Measurements from ENCODE around the gene CHMP5.

DNA sequence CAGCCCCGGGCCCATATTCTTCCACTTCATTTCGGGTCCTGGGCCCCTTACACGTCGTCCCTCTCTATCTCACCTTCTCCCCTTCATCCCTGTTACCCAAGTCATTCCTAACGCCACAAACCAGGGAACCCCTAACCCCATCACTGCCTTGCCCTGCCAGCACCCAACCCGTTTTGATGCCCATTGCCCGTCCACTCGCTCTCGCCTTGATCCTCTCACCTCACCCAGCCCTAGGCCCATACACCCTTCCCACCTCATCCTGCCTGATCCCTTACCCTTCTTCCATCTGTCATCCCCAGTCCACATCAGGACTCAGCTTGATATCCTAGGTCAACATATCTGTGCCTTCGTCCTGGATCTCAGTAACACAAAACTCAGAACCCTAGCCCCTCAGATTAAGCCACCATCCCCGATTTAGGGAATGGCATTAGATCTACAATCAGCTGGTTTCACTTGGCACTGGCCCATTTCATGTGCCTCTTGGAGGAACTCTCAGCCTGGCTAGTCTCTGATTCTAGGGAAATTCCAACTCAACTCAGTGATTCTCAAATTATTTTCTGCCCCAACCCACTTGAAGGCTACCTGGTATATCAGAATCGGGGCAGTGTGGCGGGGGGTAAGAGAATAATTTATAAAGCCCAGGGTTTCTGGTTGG lies 489 bp downstream of the CHMP5 start:
- TF ChIP-seq PBX3 (IDR thresholded peaks at IDR 0.05) (no peak), YY1 (IDR thresholded peaks at IDR 0.05; ENCODE audit: low read depth) (no peak), CTCF (IDR thresholded peaks at IDR 0.05) (no peak), TCF12 (IDR thresholded peaks at IDR 0.05) (no peak), ELF1 (IDR thresholded peaks at IDR 0.05) (no peak), POLR2AphosphoS5 (IDR thresholded peaks at IDR 0.05; ENCODE audit: low read depth, low read length) (no peak)
- TF ChIP-seq, protein P1, sequence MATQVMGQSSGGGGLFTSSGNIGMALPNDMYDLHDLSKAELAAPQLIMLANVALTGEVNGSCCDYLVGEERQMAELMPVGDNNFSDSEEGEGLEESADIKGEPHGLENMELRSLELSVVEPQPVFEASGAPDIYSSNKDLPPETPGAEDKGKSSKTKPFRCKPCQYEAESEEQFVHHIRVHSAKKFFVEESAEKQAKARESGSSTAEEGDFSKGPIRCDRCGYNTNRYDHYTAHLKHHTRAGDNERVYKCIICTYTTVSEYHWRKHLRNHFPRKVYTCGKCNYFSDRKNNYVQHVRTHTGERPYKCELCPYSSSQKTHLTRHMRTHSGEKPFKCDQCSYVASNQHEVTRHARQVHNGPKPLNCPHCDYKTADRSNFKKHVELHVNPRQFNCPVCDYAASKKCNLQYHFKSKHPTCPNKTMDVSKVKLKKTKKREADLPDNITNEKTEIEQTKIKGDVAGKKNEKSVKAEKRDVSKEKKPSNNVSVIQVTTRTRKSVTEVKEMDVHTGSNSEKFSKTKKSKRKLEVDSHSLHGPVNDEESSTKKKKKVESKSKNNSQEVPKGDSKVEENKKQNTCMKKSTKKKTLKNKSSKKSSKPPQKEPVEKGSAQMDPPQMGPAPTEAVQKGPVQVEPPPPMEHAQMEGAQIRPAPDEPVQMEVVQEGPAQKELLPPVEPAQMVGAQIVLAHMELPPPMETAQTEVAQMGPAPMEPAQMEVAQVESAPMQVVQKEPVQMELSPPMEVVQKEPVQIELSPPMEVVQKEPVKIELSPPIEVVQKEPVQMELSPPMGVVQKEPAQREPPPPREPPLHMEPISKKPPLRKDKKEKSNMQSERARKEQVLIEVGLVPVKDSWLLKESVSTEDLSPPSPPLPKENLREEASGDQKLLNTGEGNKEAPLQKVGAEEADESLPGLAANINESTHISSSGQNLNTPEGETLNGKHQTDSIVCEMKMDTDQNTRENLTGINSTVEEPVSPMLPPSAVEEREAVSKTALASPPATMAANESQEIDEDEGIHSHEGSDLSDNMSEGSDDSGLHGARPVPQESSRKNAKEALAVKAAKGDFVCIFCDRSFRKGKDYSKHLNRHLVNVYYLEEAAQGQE (IDR thresholded peaks at IDR 0.05; ENCODE audit: low read depth, low read length): no peak

All from SK-N-SH (cell line).